ENCODE data around the gene BROX. TPM values are rescaled to one million over a fixed set of nuclear protein-coding genes. Genes with fewer than 3 reads are reported as not detected.
"Not testable (repeated sequence)": the region's sequence is repeated elsewhere in the genome, so short reads cannot be mapped to it uniquely, and the experiment has no call there.

BROX gene
- total RNA-seq, 1 experiment from 2014 or later: 49.8 TPM

DNA sequence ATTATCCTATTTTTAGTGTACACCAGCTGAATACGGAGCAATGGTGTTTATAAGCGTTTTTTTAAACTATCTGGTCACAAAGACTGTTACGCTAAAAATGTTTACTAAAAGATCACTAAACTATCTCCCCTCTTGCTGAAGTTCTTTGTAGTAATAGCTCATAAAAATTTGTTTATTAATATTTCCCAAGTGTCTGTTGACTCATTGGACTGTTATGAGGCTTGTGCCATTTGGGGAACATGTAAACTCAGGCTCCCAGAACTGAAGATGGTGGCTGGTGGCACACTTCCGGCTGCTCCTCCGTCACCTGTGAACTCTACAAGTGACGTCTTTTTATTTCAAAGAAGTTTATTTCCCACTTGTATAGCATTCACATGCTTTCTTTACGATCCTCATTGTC lies 46.4 kb upstream of the BROX start:
- DNase-seq (ENCODE audit: low read depth, low spot score): no peak
- POLR2A ChIA-PET: no interaction called here
- CTCF ChIA-PET: no interaction called here
- in situ Hi-C loops (cut with HindIII; ENCODE audit: low pct_unique_long_range_greater_than_20kb, low sequenced_read_pairs) (no loop called here), intact Hi-C loops (cut with micrococcal nuclease; ENCODE audit: unreplicated experiment) (no loop called here)
- no peak for ATAC-seq
- Histone ChIP-seq H3K36me3 (ENCODE audit: control insufficient read depth, insufficient read depth, low read length) (peaks cover 57% of the 10 kb centered on the region), H3K9me3 (ENCODE audit: control insufficient read depth, insufficient read depth, low read depth, low read length) (no peaks in the 10 kb centered on the region), H3K4me1 (ENCODE audit: control insufficient read depth, insufficient read depth, low read length) (no peaks in the 10 kb centered on the region), H3K4me3 (ENCODE audit: low read depth in 2 of 2, low read length in 2 of 2) (no peak overlapping the region), H3K27ac (ENCODE audit: low read length) (no peak overlapping the region), H3K27me3 (ENCODE audit: control insufficient read depth, insufficient read depth, low read length) (no peaks in the 10 kb centered on the region)
- BruUV-seq (replicated peaks): no TSS peak
- TF ChIP-seq SIN3A (IDR thresholded peaks at IDR 0.05; ENCODE audit: borderline replicate concordance, insufficient read depth, low read depth, low read length) (no peak), POLR2AphosphoS5 (IDR thresholded peaks at IDR 0.05; ENCODE audit: low read depth, low read length) (no peak), TCF7L2 (IDR thresholded peaks at IDR 0.05; ENCODE audit: low read depth, low read length) (no peak)
- TF ChIP-seq, protein P1, sequence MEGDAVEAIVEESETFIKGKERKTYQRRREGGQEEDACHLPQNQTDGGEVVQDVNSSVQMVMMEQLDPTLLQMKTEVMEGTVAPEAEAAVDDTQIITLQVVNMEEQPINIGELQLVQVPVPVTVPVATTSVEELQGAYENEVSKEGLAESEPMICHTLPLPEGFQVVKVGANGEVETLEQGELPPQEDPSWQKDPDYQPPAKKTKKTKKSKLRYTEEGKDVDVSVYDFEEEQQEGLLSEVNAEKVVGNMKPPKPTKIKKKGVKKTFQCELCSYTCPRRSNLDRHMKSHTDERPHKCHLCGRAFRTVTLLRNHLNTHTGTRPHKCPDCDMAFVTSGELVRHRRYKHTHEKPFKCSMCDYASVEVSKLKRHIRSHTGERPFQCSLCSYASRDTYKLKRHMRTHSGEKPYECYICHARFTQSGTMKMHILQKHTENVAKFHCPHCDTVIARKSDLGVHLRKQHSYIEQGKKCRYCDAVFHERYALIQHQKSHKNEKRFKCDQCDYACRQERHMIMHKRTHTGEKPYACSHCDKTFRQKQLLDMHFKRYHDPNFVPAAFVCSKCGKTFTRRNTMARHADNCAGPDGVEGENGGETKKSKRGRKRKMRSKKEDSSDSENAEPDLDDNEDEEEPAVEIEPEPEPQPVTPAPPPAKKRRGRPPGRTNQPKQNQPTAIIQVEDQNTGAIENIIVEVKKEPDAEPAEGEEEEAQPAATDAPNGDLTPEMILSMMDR (IDR thresholded peaks at IDR 0.05): no peak
- TF ChIP-seq, protein P2, sequence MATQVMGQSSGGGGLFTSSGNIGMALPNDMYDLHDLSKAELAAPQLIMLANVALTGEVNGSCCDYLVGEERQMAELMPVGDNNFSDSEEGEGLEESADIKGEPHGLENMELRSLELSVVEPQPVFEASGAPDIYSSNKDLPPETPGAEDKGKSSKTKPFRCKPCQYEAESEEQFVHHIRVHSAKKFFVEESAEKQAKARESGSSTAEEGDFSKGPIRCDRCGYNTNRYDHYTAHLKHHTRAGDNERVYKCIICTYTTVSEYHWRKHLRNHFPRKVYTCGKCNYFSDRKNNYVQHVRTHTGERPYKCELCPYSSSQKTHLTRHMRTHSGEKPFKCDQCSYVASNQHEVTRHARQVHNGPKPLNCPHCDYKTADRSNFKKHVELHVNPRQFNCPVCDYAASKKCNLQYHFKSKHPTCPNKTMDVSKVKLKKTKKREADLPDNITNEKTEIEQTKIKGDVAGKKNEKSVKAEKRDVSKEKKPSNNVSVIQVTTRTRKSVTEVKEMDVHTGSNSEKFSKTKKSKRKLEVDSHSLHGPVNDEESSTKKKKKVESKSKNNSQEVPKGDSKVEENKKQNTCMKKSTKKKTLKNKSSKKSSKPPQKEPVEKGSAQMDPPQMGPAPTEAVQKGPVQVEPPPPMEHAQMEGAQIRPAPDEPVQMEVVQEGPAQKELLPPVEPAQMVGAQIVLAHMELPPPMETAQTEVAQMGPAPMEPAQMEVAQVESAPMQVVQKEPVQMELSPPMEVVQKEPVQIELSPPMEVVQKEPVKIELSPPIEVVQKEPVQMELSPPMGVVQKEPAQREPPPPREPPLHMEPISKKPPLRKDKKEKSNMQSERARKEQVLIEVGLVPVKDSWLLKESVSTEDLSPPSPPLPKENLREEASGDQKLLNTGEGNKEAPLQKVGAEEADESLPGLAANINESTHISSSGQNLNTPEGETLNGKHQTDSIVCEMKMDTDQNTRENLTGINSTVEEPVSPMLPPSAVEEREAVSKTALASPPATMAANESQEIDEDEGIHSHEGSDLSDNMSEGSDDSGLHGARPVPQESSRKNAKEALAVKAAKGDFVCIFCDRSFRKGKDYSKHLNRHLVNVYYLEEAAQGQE (IDR thresholded peaks at IDR 0.05; ENCODE audit: insufficient read depth in 1 of 2, low read depth in 2 of 2, low read length in 1 of 2): no peak

DNA sequence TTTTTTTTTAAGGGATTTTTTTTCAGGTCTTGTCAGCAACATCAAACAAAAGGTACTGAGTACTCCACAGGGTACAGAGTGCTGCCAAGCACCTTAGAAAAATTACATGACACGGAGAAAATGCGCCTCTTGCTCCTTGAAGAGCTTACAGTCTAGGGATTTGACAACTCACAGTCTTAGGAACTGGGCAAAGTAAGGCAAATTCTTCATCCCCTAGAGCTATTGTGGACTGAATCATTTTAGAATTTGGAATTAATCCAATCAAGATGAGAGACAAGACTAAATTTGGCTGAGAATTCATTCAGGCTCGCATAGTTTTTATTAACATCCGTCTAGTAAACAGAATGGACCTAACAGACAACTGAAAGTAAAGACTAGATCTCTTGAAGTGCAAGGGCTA lies 44.2 kb upstream of the BROX start:
- CTCF ChIA-PET; H3K9me3 ChIP-seq (ENCODE audit: control insufficient read depth, insufficient read depth, low read depth, low read length); H3K4me3 ChIP-seq (ENCODE audit: low read depth in 2 of 2, low read length in 2 of 2); H3K4me1 ChIP-seq (ENCODE audit: control insufficient read depth, insufficient read depth, low read length); BruUV-seq (replicated peaks); H3K27me3 ChIP-seq (ENCODE audit: control insufficient read depth, insufficient read depth, low read length); H3K27ac ChIP-seq (ENCODE audit: low read length); intact Hi-C loops (cut with micrococcal nuclease; ENCODE audit: unreplicated experiment); ATAC-seq; POLR2A ChIA-PET; DNase-seq (ENCODE audit: low read depth, low spot score); in situ Hi-C loops (cut with HindIII; ENCODE audit: low pct_unique_long_range_greater_than_20kb, low sequenced_read_pairs): not testable (repeated sequence)
- H3K36me3 ChIP-seq (ENCODE audit: control insufficient read depth, insufficient read depth, low read length): peaks cover 49% of the 10 kb centered on the region

DNA sequence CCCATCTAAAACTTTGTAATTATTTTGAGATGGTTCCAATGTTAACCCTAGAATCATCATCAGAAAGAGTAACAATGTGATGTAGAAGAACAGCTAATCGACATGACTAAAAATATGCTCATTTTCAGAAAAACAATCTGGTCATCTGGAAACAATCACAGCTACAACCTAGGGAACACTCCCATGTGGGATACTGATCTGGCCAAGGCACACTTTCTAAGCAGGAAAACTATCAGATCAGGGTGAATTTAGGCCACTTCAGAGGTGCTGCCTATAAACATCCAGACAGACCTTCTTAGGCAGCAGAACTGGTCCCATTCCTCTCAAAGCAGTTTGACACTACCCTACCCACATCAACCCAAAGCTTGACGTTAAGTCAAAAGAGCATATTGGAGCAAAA lies 43.3 kb upstream of the BROX start:
- H3K9me3 ChIP-seq (ENCODE audit: control insufficient read depth, insufficient read depth, low read depth, low read length); in situ Hi-C loops (cut with HindIII; ENCODE audit: low pct_unique_long_range_greater_than_20kb, low sequenced_read_pairs); H3K27ac ChIP-seq (ENCODE audit: low read length); H3K4me1 ChIP-seq (ENCODE audit: control insufficient read depth, insufficient read depth, low read length); H3K4me3 ChIP-seq (ENCODE audit: low read depth in 2 of 2, low read length in 2 of 2); POLR2A ChIA-PET; DNase-seq (ENCODE audit: low read depth, low spot score); ATAC-seq; BruUV-seq (replicated peaks); intact Hi-C loops (cut with micrococcal nuclease; ENCODE audit: unreplicated experiment); CTCF ChIA-PET; H3K27me3 ChIP-seq (ENCODE audit: control insufficient read depth, insufficient read depth, low read length): not testable (repeated sequence)
- H3K36me3 ChIP-seq (ENCODE audit: control insufficient read depth, insufficient read depth, low read length): peaks cover 42% of the 10 kb centered on the region
